CD4-positive, CD25-positive, alpha-beta regulatory T cell (primary cell): ENCODE results near the gene ADSS1. TPM values are rescaled to one million over a fixed set of nuclear protein-coding genes. Genes with fewer than 3 reads are reported as not detected.

Experiments used
- ATAC-seq, 2 donors: fragments of 150-1000 bp; cut with Tn5 transposase; one replicate each; pipeline ENCODE4 v1.10.0; 2021; ENCODE audit warnings: low read depth in 2 of 2, moderate number of reproducible peaks in 2 of 2, moderate library complexity in 1 of 2
- DNase-seq, 3 donors: peaks; one replicate each; pipeline versions ENCODE4 v3.0.0 to v3.0.0-alpha.2; 2012 to 2022; ENCODE audit warnings: mixed read lengths in 1 of 3
- H3K27ac ChIP-seq: one replicate; pipeline ENCODE4 v1.7.0; 2013; ENCODE audit warnings: mild to moderate bottlenecking, low read length; ENCODE audit not compliant: insufficient read depth, poor library complexity, severe bottlenecking
- H3K27me3 ChIP-seq: one replicate; pipeline ENCODE4 v1.7.0; 2013; ENCODE audit warnings: low read length; ENCODE audit not compliant: control insufficient read depth, insufficient read depth
- H3K36me3 ChIP-seq: one replicate; pipeline ENCODE4 v1.7.0; 2013; ENCODE audit warnings: mild to moderate bottlenecking, low read length, moderate library complexity; ENCODE audit not compliant: control insufficient read depth, insufficient read depth
- H3K4me1 ChIP-seq: 2 replicates; pipeline ENCODE4 v1.7.0; 2013; ENCODE audit warnings: mild to moderate bottlenecking, low read length; ENCODE audit not compliant: insufficient read depth, control insufficient read depth, poor library complexity, severe bottlenecking
- H3K4me3 ChIP-seq: one replicate; pipeline ENCODE4 v1.7.0; 2013; ENCODE audit warnings: low read depth, mild to moderate bottlenecking, low read length, moderate library complexity
- H3K9me3 ChIP-seq, 2 experiments: 1 replicate in 1 of 2; 2 replicates in 1 of 2; pipeline ENCODE4 v1.7.0; 2013; ENCODE audit warnings: low read length in 2 of 2, mild to moderate bottlenecking in 1 of 2, moderate library complexity in 1 of 2; ENCODE audit not compliant: control insufficient read depth in 2 of 2
- H3K27ac Mint-ChIP-seq, 3 donors: one replicate each; pipeline ENCODE4 v1.8.0; 2020 to 2022; ENCODE audit warnings: mild to moderate bottlenecking in 3 of 3, mixed read lengths in 3 of 3, moderate library complexity in 2 of 3
- H3K27me3 Mint-ChIP-seq: one replicate; pipeline ENCODE4 v1.8.0; 2022; ENCODE audit warnings: mild to moderate bottlenecking, mixed read lengths
- H3K36me3 Mint-ChIP-seq: one replicate; pipeline ENCODE4 v1.8.0; 2020; ENCODE audit warnings: mixed read lengths
- H3K4me1 Mint-ChIP-seq, 4 donors: one replicate each; pipeline ENCODE4 v1.8.0; 2020 to 2022; ENCODE audit warnings: mixed read lengths in 4 of 4, mild to moderate bottlenecking in 1 of 4
- H3K4me3 Mint-ChIP-seq, 4 donors: one replicate each; pipeline ENCODE4 v1.8.0; 2020 to 2022; ENCODE audit warnings: mild to moderate bottlenecking in 4 of 4, mixed read lengths in 4 of 4, moderate library complexity in 3 of 4
- H3K9me3 Mint-ChIP-seq, 7 donors: one replicate each; pipeline ENCODE4 v1.8.0; 2020 to 2022; ENCODE audit warnings: mixed read lengths in 7 of 7, mild to moderate bottlenecking in 3 of 7, moderate library complexity in 2 of 7
- polyA plus RNA-seq, 4 donors: library from polyadenylated mRNA; unstranded; fragments of 300-500 nt; fragmentation: Illumina TruSeq; gene quantifications; one replicate each; pipeline ENCODE4 v1.2.3, GENCODE V29; 2021
- total RNA-seq: library from RNA; stranded (reverse); gene quantifications from one replicate; pipeline ENCODE4 v1.2.3, GENCODE V29; 2022

Gene ADSS1
- total and polyA plus RNA-seq, 5 donors from 2014 or later: 0.10 to 1.9 (median 1.4) TPM

DNA sequence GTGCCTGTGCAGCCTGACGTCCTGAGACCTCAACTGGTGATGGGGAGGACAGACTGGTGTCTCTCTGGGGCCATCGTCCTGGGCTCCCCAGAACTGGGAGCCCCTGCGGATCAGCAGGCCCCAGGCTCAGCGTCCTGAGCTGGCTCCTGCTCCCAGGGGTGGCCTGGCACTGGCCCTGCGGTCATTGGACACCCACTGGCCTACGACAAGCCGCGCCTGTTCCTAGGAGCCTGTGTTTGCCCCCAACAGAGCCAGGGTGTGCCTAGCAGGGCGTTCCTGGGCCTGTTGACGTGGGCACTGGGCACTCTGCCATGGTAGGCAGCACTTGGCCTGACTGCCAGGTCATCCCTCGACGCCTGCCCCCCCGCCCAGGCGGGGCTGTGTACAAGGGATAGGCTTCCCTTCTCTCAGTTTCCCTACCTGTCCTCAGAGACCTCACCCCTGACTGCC is 8.4 kb downstream of the ADSS1 start:
- Mint-ChIP-seq H3K9me3 (no peaks in the 10 kb centered on the region), H3K27me3 (no peaks in the 10 kb centered on the region), H3K27ac (no peak overlapping the region), H3K36me3 (no peaks in the 10 kb centered on the region), H3K4me1 (peaks cover 0 to 2% (median 0%) of the 10 kb centered on the region in 4 donors), H3K4me3 (no peak overlapping the region)
- Histone ChIP-seq H3K9me3 (no peaks in the 10 kb centered on the region), H3K4me3 (no peak overlapping the region), H3K27ac (no peak overlapping the region), H3K4me1 (no peaks in the 10 kb centered on the region), H3K27me3 (no peaks in the 10 kb centered on the region), H3K36me3 (no peaks in the 10 kb centered on the region)
- no peak for DNase-seq
- no peak for ATAC-seq

- H3K4me3 ChIP-seq: no peak overlapping the region
- DNase-seq (no peak), ATAC-seq (no peak)
- H3K9me3 ChIP-seq: no peaks in the 10 kb centered on the region
- H3K27ac Mint-ChIP-seq: no peak overlapping the region
- no peaks in the 10 kb centered on the region for H3K9me3 Mint-ChIP-seq
- H3K4me1 Mint-ChIP-seq: peaks cover 0 to 2% (median 0%) of the 10 kb centered on the region in 4 donors
- H3K27me3 Mint-ChIP-seq: no peaks in the 10 kb centered on the region
- no peaks in the 10 kb centered on the region for H3K36me3 Mint-ChIP-seq
- H3K27me3 ChIP-seq: no peaks in the 10 kb centered on the region
- no peak overlapping the region for H3K4me3 Mint-ChIP-seq
- H3K4me1 ChIP-seq: no peaks in the 10 kb centered on the region
- no peak overlapping the region for H3K27ac ChIP-seq
- H3K36me3 ChIP-seq: no peaks in the 10 kb centered on the region
Measured at GRCh38 chr14:104732931-104733681, 9.1 kb downstream of the ADSS1 start.

GRCh38 chr14:104734051-104734587 is 10.1 kb downstream of the ADSS1 start:
- no peak overlapping the region for H3K27ac Mint-ChIP-seq

GRCh38 chr14:104734601-104734990 is 10.6 kb downstream of the ADSS1 start:
- no peak overlapping the region for H3K27ac Mint-ChIP-seq
- H3K4me3 Mint-ChIP-seq: no peak overlapping the region
- ATAC-seq: no peak

More at GRCh38 chr14:104734051-104734587, 10.1 kb downstream of the ADSS1 start:
- Mint-ChIP-seq H3K27me3 (no peaks in the 10 kb centered on the region), H3K36me3 (no peaks in the 10 kb centered on the region), H3K4me1 (peaks cover 0 to 2% (median 0%) of the 10 kb centered on the region in 4 donors), H3K4me3 (no peak overlapping the region), H3K9me3 (no peaks in the 10 kb centered on the region)
- no peak overlapping the region for H3K4me3 ChIP-seq
- no peak for ATAC-seq
- no peak overlapping the region for H3K27ac ChIP-seq
- no peaks in the 10 kb centered on the region for H3K36me3 ChIP-seq
- no peaks in the 10 kb centered on the region for H3K27me3 ChIP-seq
- no peaks in the 10 kb centered on the region for H3K9me3 ChIP-seq
- DNase-seq: no peak
- H3K4me1 ChIP-seq: no peaks in the 10 kb centered on the region

GRCh38 chr14:104734991-104735779 is 11.2 kb downstream of the ADSS1 start:
- Mint-ChIP-seq H3K27ac (no peak overlapping the region), H3K27me3 (no peaks in the 10 kb centered on the region), H3K36me3 (peaks cover 2% of the 10 kb centered on the region), H3K4me3 (no peak overlapping the region), H3K9me3 (no peaks in the 10 kb centered on the region), H3K4me1 (peaks cover 0 to 2% (median 0%) of the 10 kb centered on the region in 4 donors)
- ATAC-seq (no peak), DNase-seq (no peak)
- no peaks in the 10 kb centered on the region for H3K9me3 ChIP-seq
- H3K4me1 ChIP-seq: no peaks in the 10 kb centered on the region
- no peak overlapping the region for H3K4me3 ChIP-seq
- no peak overlapping the region for H3K27ac ChIP-seq
- no peaks in the 10 kb centered on the region for H3K27me3 ChIP-seq
- no peaks in the 10 kb centered on the region for H3K36me3 ChIP-seq

More at GRCh38 chr14:104734601-104734990, 10.6 kb downstream of the ADSS1 start:
- Histone ChIP-seq H3K27ac (no peak overlapping the region), H3K4me3 (no peak overlapping the region), H3K9me3 (no peaks in the 10 kb centered on the region), H3K36me3 (no peaks in the 10 kb centered on the region), H3K4me1 (no peaks in the 10 kb centered on the region), H3K27me3 (no peaks in the 10 kb centered on the region)
- H3K4me1 Mint-ChIP-seq: peaks cover 0 to 2% (median 0%) of the 10 kb centered on the region in 4 donors
- H3K9me3 Mint-ChIP-seq: no peaks in the 10 kb centered on the region
- no peak for DNase-seq
- H3K36me3 Mint-ChIP-seq: no peaks in the 10 kb centered on the region
- no peaks in the 10 kb centered on the region for H3K27me3 Mint-ChIP-seq

GRCh38 chr14:104735830-104736642 is 12.0 kb downstream of the ADSS1 start:
- ATAC-seq: no peak
- Mint-ChIP-seq H3K27ac (no peak overlapping the region), H3K9me3 (no peaks in the 10 kb centered on the region), H3K36me3 (peaks cover 7% of the 10 kb centered on the region), H3K4me1 (no peaks in the 10 kb centered on the region), H3K27me3 (no peaks in the 10 kb centered on the region), H3K4me3 (no peak overlapping the region)
- H3K27me3 ChIP-seq: no peaks in the 10 kb centered on the region
- no peak overlapping the region for H3K27ac ChIP-seq
- no peaks in the 10 kb centered on the region for H3K4me1 ChIP-seq
- H3K9me3 ChIP-seq: no peaks in the 10 kb centered on the region
- no peaks in the 10 kb centered on the region for H3K36me3 ChIP-seq
- no peak overlapping the region for H3K4me3 ChIP-seq
- DNase-seq: no peak

DNA sequence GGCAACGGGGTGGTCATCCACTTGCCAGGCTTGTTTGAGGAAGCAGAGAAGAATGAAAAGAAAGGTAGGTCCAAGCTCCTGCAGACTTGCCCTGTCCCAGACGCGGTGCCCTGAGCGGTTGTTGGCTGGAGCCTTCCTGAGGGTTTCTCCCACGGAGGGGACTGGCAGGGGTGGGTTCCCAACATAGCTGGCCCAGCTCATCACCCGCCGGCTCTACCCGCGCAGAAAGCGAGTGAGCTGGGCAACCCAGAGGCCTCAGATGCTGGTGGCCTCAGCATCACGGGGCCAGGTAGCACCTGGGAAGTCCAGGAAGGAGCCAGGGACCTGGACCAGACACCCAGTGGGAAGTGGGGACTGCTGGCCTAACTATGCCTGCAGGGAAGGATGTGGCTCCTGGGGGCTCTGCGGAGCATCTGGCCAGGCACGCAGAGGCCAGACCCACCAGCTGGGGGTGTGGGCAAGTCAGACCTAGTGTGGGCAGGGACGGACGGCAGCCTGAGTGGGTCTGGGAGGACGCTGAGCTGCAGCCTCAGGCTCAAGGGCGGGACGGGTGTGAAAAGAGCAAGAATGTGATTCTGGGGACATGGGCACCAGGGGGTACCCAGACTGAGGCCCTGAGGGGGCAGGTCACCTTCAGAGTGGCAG is 14.5 kb downstream of the ADSS1 start:
- Mint-ChIP-seq H3K27me3 (no peaks in the 10 kb centered on the region), H3K36me3 (peaks cover 7% of the 10 kb centered on the region), H3K4me3 (no peak overlapping the region), H3K4me1 (no peaks in the 10 kb centered on the region), H3K27ac (no peak overlapping the region), H3K9me3 (no peaks in the 10 kb centered on the region)
- DNase-seq (no peak), ATAC-seq (no peak)
- no peak overlapping the region for H3K4me3 ChIP-seq
- no peaks in the 10 kb centered on the region for H3K9me3 ChIP-seq
- no peak overlapping the region for H3K27ac ChIP-seq
- H3K36me3 ChIP-seq: no peaks in the 10 kb centered on the region
- H3K27me3 ChIP-seq: no peaks in the 10 kb centered on the region
- H3K4me1 ChIP-seq: no peaks in the 10 kb centered on the region
